Ovary (tissue), 3 donors: ENCODE data around the gene ANO6.

Experiments
- CTCF ChIP-seq, 3 donors: fragments of 450-650 bp in 2 of 3; fragments of 200-600 bp in 1 of 3; IDR thresholded peaks; one replicate each; pipeline versions ENCODE4 v1.5.1 to v1.8.0; 2016 to 2022; ENCODE audit warnings: antibody characterized with exemption in 3 of 3, mild to moderate bottlenecking in 1 of 3
- POLR2A ChIP-seq: fragments of 450-650 bp; IDR thresholded peaks from one replicate; pipeline ENCODE4 v1.6.1; 2017; ENCODE audit warnings: antibody characterized with exemption, mild to moderate bottlenecking, moderate library complexity
- donor health status: DM: no; HTN: no; CAD: no.

- TF ChIP-seq CTCF (IDR thresholded peaks at IDR 0.05) (no peak), POLR2A (no peak)
These were observed 26.0 kb upstream of the ANO6 start for GRCh38 chr12:45189766-45190403.
